ENCODE measurements around the gene ADAM15. TPM values are rescaled to one million over a fixed set of nuclear protein-coding genes. Genes with fewer than 3 reads are reported as not detected.

The ADAM15 gene
- total RNA-seq, 1 donor from 2014 or later: 7.6 TPM

GRCh38 chr1:155006601-155007101 lies 44.5 kb upstream of the ADAM15 start:
- DNase-seq: no peak
- Mint-ChIP-seq H3K36me3 (ENCODE audit: unreplicated experiment) (no peaks in the 10 kb centered on the region), H3K27me3 (ENCODE audit: unreplicated experiment) (peaks cover 7% of the 10 kb centered on the region), H3K4me1 (ENCODE audit: low read depth, unreplicated experiment) (peaks cover 6% of the 10 kb centered on the region), H3K9me3 (ENCODE audit: unreplicated experiment) (peaks cover 1% of the 10 kb centered on the region), H3K4me3 (ENCODE audit: unreplicated experiment) (no peak overlapping the region), H3K27ac (ENCODE audit: unreplicated experiment) (no peak overlapping the region)
- TF ChIP-seq CTCF (IDR thresholded peaks at IDR 0.05; ENCODE audit: partially characterized antibody, unreplicated experiment): no peak

- Mint-ChIP-seq H3K27ac (ENCODE audit: unreplicated experiment) (no peak overlapping the region), H3K4me3 (ENCODE audit: unreplicated experiment) (no peak overlapping the region)
- no peak for DNase-seq
Measured at GRCh38 chr1:155007251-155007828, 43.8 kb upstream of the ADAM15 start.

GRCh38 chr1:155008015-155008941 lies 42.8 kb upstream of the ADAM15 start:
- Mint-ChIP-seq H3K27me3 (ENCODE audit: unreplicated experiment) (peaks cover 7% of the 10 kb centered on the region), H3K9me3 (ENCODE audit: unreplicated experiment) (peaks cover 1% of the 10 kb centered on the region), H3K36me3 (ENCODE audit: unreplicated experiment) (no peaks in the 10 kb centered on the region), H3K27ac (ENCODE audit: unreplicated experiment) (no peak overlapping the region), H3K4me1 (ENCODE audit: low read depth, unreplicated experiment) (peaks cover 7% of the 10 kb centered on the region), H3K4me3 (ENCODE audit: unreplicated experiment) (no peak overlapping the region)
- no peak for TF ChIP-seq CTCF (IDR thresholded peaks at IDR 0.05; ENCODE audit: partially characterized antibody, unreplicated experiment)
- DNase-seq: no peak

More at GRCh38 chr1:155007251-155007828, 43.8 kb upstream of the ADAM15 start:
- H3K36me3 Mint-ChIP-seq (ENCODE audit: unreplicated experiment): no peaks in the 10 kb centered on the region
- H3K27me3 Mint-ChIP-seq (ENCODE audit: unreplicated experiment): peaks cover 7% of the 10 kb centered on the region
- peaks cover 1% of the 10 kb centered on the region for H3K9me3 Mint-ChIP-seq (ENCODE audit: unreplicated experiment)
- H3K4me1 Mint-ChIP-seq (ENCODE audit: low read depth, unreplicated experiment): peaks cover 7% of the 10 kb centered on the region
- TF ChIP-seq CTCF (IDR thresholded peaks at IDR 0.05; ENCODE audit: partially characterized antibody, unreplicated experiment): no peak

- H3K27me3 Mint-ChIP-seq (ENCODE audit: unreplicated experiment): peaks cover 7% of the 10 kb centered on the region
- no peaks in the 10 kb centered on the region for H3K36me3 Mint-ChIP-seq (ENCODE audit: unreplicated experiment)
- no peak for TF ChIP-seq CTCF (IDR thresholded peaks at IDR 0.05; ENCODE audit: partially characterized antibody, unreplicated experiment)
- no peak overlapping the region for H3K27ac Mint-ChIP-seq (ENCODE audit: unreplicated experiment)
- no peak overlapping the region for H3K4me3 Mint-ChIP-seq (ENCODE audit: unreplicated experiment)
- no peak for DNase-seq
- peaks cover 6% of the 10 kb centered on the region for H3K4me1 Mint-ChIP-seq (ENCODE audit: low read depth, unreplicated experiment)
- H3K9me3 Mint-ChIP-seq (ENCODE audit: unreplicated experiment): peaks cover 1% of the 10 kb centered on the region
Measured at GRCh38 chr1:155009221-155009711, 41.9 kb upstream of the ADAM15 start.
